HG03045 (cell line): ENCODE data around the gene CDC42EP5.

Source experiments
- ATAC-seq: cut with Tn5 transposase; IDR thresholded peaks from one replicate; pipeline ENCODE4 v1.9.1; 2021; ENCODE audit warnings: mild to moderate bottlenecking, moderate library complexity; ENCODE audit not compliant: unreplicated experiment

Gene CDC42EP5

GRCh38 chr19:54462655-54463530 is 10.2 kb downstream of the CDC42EP5 start:
- peak; percentile 13 for ATAC-seq

GRCh38 chr19:54462047-54462654 is 10.9 kb downstream of the CDC42EP5 start:
- ATAC-seq, result no peak

- ATAC-seq, result no peak
Observed at GRCh38 chr19:54461613-54462012, 11.5 kb downstream of the CDC42EP5 start.

- ATAC-seq, result no peak
Observed at GRCh38 chr19:54461210-54461609, 11.9 kb downstream of the CDC42EP5 start.

GRCh38 chr19:54460230-54461005 is 12.7 kb downstream of the CDC42EP5 start:
- no peak for ATAC-seq

GRCh38 chr19:54459282-54460229 is 13.5 kb downstream of the CDC42EP5 start:
- ATAC-seq, result no peak

GRCh38 chr19:54458648-54459281 is 14.3 kb downstream of the CDC42EP5 start:
- ATAC-seq, result no peak

GRCh38 chr19:54457773-54458647 is 15.1 kb downstream of the CDC42EP5 start:
- no peak for ATAC-seq

- no peak for ATAC-seq
Observed at GRCh38 chr19:54456423-54457373, 16.4 kb downstream of the CDC42EP5 start.

GRCh38 chr19:54455786-54456422 is 17.2 kb downstream of the CDC42EP5 start:
- no peak for ATAC-seq

GRCh38 chr19:54454781-54455675 is 18.1 kb downstream of the CDC42EP5 start:
- ATAC-seq, result no peak

GRCh38 chr19:54453921-54454780 is 18.9 kb downstream of the CDC42EP5 start:
- ATAC-seq, result no peak

- ATAC-seq, result no peak
Observed at GRCh38 chr19:54452626-54453025, 20.5 kb downstream of the CDC42EP5 start.

GRCh38 chr19:54451997-54452396 is 21.1 kb downstream of the CDC42EP5 start:
- no peak for ATAC-seq

GRCh38 chr19:54451331-54451871 is 21.7 kb downstream of the CDC42EP5 start:
- no peak for ATAC-seq
